Osteoblast (primary cell): ENCODE data around the gene LHX2. TPM values are rescaled to one million over a fixed set of nuclear protein-coding genes. Genes with fewer than 3 reads are reported as not detected.
"Not testable (repeated sequence)": the region's sequence is repeated elsewhere in the genome, so short reads cannot be mapped to it uniquely, and the experiment has no call there.

ENCODE experiments used
- DNase-seq: peaks from one replicate; pipeline ENCODE4 v3.0.0; 2011; ENCODE audit warnings: low spot score, mixed read lengths; ENCODE audit not compliant: insufficient read length; ENCODE audit errors: missing footprints
- H2AFZ ChIP-seq: 2 replicates; pipeline ENCODE4 v1.6.0; 2011; ENCODE audit warnings: mild to moderate bottlenecking, low read length
- H3K27ac ChIP-seq: 2 replicates; pipeline ENCODE4 v1.5.1; 2011; ENCODE audit warnings: mild to moderate bottlenecking, low read depth, low read length, moderate library complexity
- H3K27me3 ChIP-seq: 2 replicates; pipeline ENCODE4 v1.6.0; 2012; ENCODE audit warnings: mild to moderate bottlenecking, control low read depth, inconsistent platforms, low read length, moderate library complexity; ENCODE audit not compliant: insufficient read depth
- H3K36me3 ChIP-seq: 2 replicates; pipeline ENCODE4 v1.5.1; 2011; ENCODE audit warnings: mild to moderate bottlenecking, low read length, control low read depth, moderate library complexity; ENCODE audit not compliant: insufficient read depth
- H3K4me1 ChIP-seq: 2 replicates; pipeline ENCODE4 v1.5.1; 2011; ENCODE audit warnings: mild to moderate bottlenecking, low read length, control low read depth, moderate library complexity; ENCODE audit not compliant: insufficient read depth
- H3K4me2 ChIP-seq: 2 replicates; pipeline ENCODE4 v1.6.0; 2011; ENCODE audit warnings: mild to moderate bottlenecking, low read length; ENCODE audit not compliant: insufficient read depth
- H3K4me3 ChIP-seq: fragments of 200-600 bp; sonication (generic); 3 replicates; pipeline ENCODE4 v1.5.1; 2012; ENCODE audit warnings: mild to moderate bottlenecking, low read length, inconsistent platforms; ENCODE audit not compliant: insufficient read depth
- H3K79me2 ChIP-seq: 2 replicates; pipeline ENCODE4 v1.6.0; 2012; ENCODE audit warnings: mild to moderate bottlenecking, low read length, control low read depth, inconsistent platforms; ENCODE audit not compliant: insufficient read depth
- H3K9me3 ChIP-seq: 2 replicates; pipeline ENCODE4 v1.5.1; 2011; ENCODE audit warnings: low read depth, low read length, control low read depth
- H4K20me1 ChIP-seq: 2 replicates; pipeline ENCODE4 v1.6.0; 2012; ENCODE audit warnings: mild to moderate bottlenecking, low read length, control low read depth; ENCODE audit not compliant: insufficient read depth
- total RNA-seq: library from RNA; depleted of rRNA; stranded (reverse); fragments of >200 nt; gene quantifications from 2 replicates; pipeline ENCODE4 v1.2.3, GENCODE V29; 2012
- TF ChIP-seq, protein P1 (sequence below): IDR thresholded peaks from 2 replicates; pipeline ENCODE4 v1.5.1; 2011; ENCODE audit warnings: mild to moderate bottlenecking, low read depth, low read length, moderate library complexity; ENCODE audit errors: extremely low read depth

Gene LHX2
- total RNA-seq, 1 donor: not detected

- H3K4me3 ChIP-seq: no peak overlapping the region
- H3K27me3 ChIP-seq: peaks cover 48% of the 10 kb centered on the region
- DNase-seq: no peak
- H3K36me3 ChIP-seq: no peaks in the 10 kb centered on the region
- H3K79me2 ChIP-seq: no peaks in the 10 kb centered on the region
- H3K27ac ChIP-seq: no peak overlapping the region
- no peaks in the 10 kb centered on the region for H3K9me3 ChIP-seq
- H4K20me1 ChIP-seq: no peaks in the 10 kb centered on the region
- no peak overlapping the region for H3K4me2 ChIP-seq
- TF ChIP-seq, protein P1, sequence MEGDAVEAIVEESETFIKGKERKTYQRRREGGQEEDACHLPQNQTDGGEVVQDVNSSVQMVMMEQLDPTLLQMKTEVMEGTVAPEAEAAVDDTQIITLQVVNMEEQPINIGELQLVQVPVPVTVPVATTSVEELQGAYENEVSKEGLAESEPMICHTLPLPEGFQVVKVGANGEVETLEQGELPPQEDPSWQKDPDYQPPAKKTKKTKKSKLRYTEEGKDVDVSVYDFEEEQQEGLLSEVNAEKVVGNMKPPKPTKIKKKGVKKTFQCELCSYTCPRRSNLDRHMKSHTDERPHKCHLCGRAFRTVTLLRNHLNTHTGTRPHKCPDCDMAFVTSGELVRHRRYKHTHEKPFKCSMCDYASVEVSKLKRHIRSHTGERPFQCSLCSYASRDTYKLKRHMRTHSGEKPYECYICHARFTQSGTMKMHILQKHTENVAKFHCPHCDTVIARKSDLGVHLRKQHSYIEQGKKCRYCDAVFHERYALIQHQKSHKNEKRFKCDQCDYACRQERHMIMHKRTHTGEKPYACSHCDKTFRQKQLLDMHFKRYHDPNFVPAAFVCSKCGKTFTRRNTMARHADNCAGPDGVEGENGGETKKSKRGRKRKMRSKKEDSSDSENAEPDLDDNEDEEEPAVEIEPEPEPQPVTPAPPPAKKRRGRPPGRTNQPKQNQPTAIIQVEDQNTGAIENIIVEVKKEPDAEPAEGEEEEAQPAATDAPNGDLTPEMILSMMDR: no peak
- no peaks in the 10 kb centered on the region for H3K4me1 ChIP-seq
- H2AFZ ChIP-seq: no peak overlapping the region
Observed at GRCh38 chr9:123984802-123985201, 26.8 kb upstream of the LHX2 start.

GRCh38 chr9:123985869-123986268, 25.7 kb upstream of the LHX2 start:
- Histone ChIP-seq H3K4me3 (no peak overlapping the region), H3K9me3 (no peaks in the 10 kb centered on the region), H3K27ac (no peak overlapping the region), H3K79me2 (no peaks in the 10 kb centered on the region), H3K27me3 (peaks cover 49% of the 10 kb centered on the region), H3K4me1 (no peaks in the 10 kb centered on the region), H3K36me3 (no peaks in the 10 kb centered on the region), H2AFZ (no peak overlapping the region), H4K20me1 (no peaks in the 10 kb centered on the region), H3K4me2 (no peak overlapping the region)
- TF ChIP-seq, protein P1: no peak
- DNase-seq: no peak

DNA sequence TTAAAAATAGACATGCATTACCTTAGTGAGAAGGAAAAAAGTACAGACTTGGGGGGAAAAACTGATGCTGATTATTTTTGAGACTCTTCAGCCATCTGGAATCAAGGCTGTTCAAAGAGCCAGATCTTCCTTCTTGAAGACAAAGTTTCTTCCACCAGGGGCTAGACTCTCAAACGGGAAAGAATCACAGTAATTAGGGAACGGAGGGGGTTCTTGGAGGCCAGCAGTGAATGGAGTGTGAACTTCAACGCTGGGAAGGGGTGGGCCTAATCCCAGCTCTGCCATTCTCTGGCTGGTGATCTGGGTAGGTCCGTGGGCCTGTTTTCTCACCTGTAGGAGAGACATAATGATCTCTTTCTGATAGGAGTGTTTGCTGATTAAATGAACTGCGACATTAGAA, 21.1 kb upstream of the LHX2 start:
- Histone ChIP-seq H3K4me3 (no peak overlapping the region), H4K20me1 (no peaks in the 10 kb centered on the region), H3K36me3 (no peaks in the 10 kb centered on the region), H3K27ac (no peak overlapping the region), H3K4me1 (no peaks in the 10 kb centered on the region), H3K27me3 (peaks cover 44% of the 10 kb centered on the region), H3K4me2 (no peak overlapping the region), H2AFZ (no peak overlapping the region), H3K79me2 (no peaks in the 10 kb centered on the region), H3K9me3 (no peaks in the 10 kb centered on the region)
- TF ChIP-seq, protein P1: no peak
- DNase-seq: no peak

DNA sequence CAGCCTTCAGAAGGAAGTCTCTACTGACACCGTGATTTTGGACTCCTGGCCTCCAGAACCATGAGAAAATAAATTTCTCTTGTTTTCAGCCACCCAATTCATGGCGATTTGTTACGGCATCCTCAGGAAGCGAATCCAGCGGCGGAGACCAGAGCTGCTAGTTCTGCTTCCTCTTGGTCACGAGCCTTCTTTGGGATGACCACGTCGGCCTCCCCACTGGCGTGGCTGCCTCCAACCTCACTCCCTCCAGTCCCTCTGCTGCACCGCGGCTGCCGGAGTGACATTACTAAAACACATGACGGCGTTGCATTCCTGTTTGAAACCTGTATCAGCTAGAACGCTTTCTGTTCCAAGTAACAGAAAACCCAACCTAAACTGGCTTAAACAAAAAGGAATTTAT, 18.9 kb upstream of the LHX2 start:
- not testable (repeated sequence) for H3K36me3 ChIP-seq, H3K4me2 ChIP-seq, H3K79me2 ChIP-seq, DNase-seq, H3K4me3 ChIP-seq, H3K9me3 ChIP-seq, H2AFZ ChIP-seq, H3K4me1 ChIP-seq, H3K27ac ChIP-seq, H4K20me1 ChIP-seq
- H3K27me3 ChIP-seq: peaks cover 53% of the 10 kb centered on the region
